Measurements from ENCODE around the gene WWOX.

WWOX gene

DNA sequence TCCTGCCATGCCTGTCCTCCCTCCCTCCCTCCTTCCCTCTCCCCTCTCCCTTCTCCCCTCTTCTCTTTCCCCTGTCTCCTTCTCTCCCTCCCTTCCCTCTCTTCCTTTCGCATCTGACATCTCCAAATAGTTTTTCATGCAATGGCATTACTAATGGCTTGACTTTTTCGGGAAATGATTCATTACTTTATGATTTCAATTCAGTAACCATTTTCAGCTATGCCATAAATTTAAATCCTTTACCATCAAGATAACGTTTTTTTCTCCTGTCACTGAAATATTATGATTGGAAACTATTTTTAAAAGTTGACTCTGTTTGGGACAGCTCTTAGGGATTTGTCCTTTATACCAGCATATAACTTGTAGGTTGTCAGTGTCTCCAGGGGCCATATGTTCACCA lies 201.0 kb downstream of the WWOX start:
- H2BK5ac ChIP-seq (ENCODE audit: low read length), result no peak overlapping the region
- no peak overlapping the region for H3K4me2 ChIP-seq (ENCODE audit: low read length)
- no peak overlapping the region for H3K4me3 ChIP-seq (ENCODE audit: low read length)
- no peaks in the 10 kb centered on the region for H3K27me3 ChIP-seq (ENCODE audit: insufficient read depth, low read length, poor library complexity)
- H3K79me2 ChIP-seq (ENCODE audit: control insufficient read depth, insufficient read depth, low read length), result no peaks in the 10 kb centered on the region
- no peak overlapping the region for H2AK5ac ChIP-seq (ENCODE audit: low read length)
- no CpG with 5 or more reads among the region's 3 CpGs for WGBS (ENCODE audit: extremely low coverage, insufficient coverage, low lambda C conversion rate)
- no peaks in the 10 kb centered on the region for H3K36me3 ChIP-seq (ENCODE audit: control insufficient read depth, insufficient read depth, low read length)
- no peak overlapping the region for H4K5ac ChIP-seq (ENCODE audit: low read length)
- H3K27ac ChIP-seq (ENCODE audit: low read depth, low read length), result no peak overlapping the region
- no peak overlapping the region for H3K9ac ChIP-seq (ENCODE audit: low read length)
- H3K56ac ChIP-seq (ENCODE audit: low read length), result no peak overlapping the region
- H3K4me1 ChIP-seq (ENCODE audit: control insufficient read depth, low read depth, low read length), result peaks cover 2% of the 10 kb centered on the region
- no peak overlapping the region for H3K18ac ChIP-seq (ENCODE audit: low read length)
- H2BK15ac ChIP-seq (replicated peaks; ENCODE audit: low read depth), result no peak overlapping the region
- no peak for DNase-seq
- no peak overlapping the region for H3K23ac ChIP-seq (ENCODE audit: low read length)
- no peaks in the 10 kb centered on the region for H3K79me1 ChIP-seq (ENCODE audit: low read length)
- H3K4ac ChIP-seq (ENCODE audit: low read depth, low read length), result no peak overlapping the region
- no peak overlapping the region for H4K8ac ChIP-seq (ENCODE audit: low read depth, low read length)
- no peak overlapping the region for H2BK120ac ChIP-seq (ENCODE audit: low read depth, low read length)

DNA sequence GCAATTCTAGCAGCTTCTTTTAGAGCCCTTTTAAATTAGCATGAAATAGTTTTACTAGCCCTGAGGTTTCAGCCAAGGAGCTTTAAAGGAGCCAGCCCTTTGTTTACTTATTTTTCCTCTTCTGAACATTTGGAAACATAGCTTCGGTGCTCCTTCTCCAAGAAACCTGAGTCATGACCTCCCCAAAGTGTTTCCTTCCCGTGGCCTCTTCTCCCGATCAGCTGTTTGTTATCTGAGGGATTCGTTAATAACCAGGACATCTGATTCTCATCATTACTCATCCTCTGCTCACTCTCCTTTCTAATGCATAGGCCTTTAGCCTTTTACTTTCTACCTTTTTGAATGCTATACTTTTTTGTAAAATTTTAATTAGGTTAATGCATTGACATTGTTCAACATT lies 204.5 kb downstream of the WWOX start:
- H4K8ac ChIP-seq (ENCODE audit: low read depth, low read length), result no peak overlapping the region
- H3K27ac ChIP-seq (ENCODE audit: low read depth, low read length), result no peak overlapping the region
- no peak overlapping the region for H2BK120ac ChIP-seq (ENCODE audit: low read depth, low read length)
- no peak overlapping the region for H3K4ac ChIP-seq (ENCODE audit: low read depth, low read length)
- H3K4me3 ChIP-seq (ENCODE audit: low read length), result no peak overlapping the region
- no peak for DNase-seq
- H3K79me2 ChIP-seq (ENCODE audit: control insufficient read depth, insufficient read depth, low read length), result no peaks in the 10 kb centered on the region
- no peaks in the 10 kb centered on the region for H3K79me1 ChIP-seq (ENCODE audit: low read length)
- peak overlapping the region; percentile 94 for H2BK15ac ChIP-seq (replicated peaks; ENCODE audit: low read depth)
- no peak overlapping the region for H3K56ac ChIP-seq (ENCODE audit: low read length)
- H3K4me1 ChIP-seq (ENCODE audit: control insufficient read depth, low read depth, low read length), result peaks cover 13% of the 10 kb centered on the region
- no CpG with 5 or more reads among the region's 4 CpGs for WGBS (ENCODE audit: extremely low coverage, insufficient coverage, low lambda C conversion rate)
- no peak overlapping the region for H2AK5ac ChIP-seq (ENCODE audit: low read length)
- no peak overlapping the region for H4K5ac ChIP-seq (ENCODE audit: low read length)
- H3K23ac ChIP-seq (ENCODE audit: low read length), result no peak overlapping the region
- H2BK5ac ChIP-seq (ENCODE audit: low read length), result no peak overlapping the region
- no peak overlapping the region for H3K9ac ChIP-seq (ENCODE audit: low read length)
- H3K4me2 ChIP-seq (ENCODE audit: low read length), result no peak overlapping the region
- no peaks in the 10 kb centered on the region for H3K27me3 ChIP-seq (ENCODE audit: insufficient read depth, low read length, poor library complexity)
- H3K36me3 ChIP-seq (ENCODE audit: control insufficient read depth, insufficient read depth, low read length), result no peaks in the 10 kb centered on the region
- peak overlapping the region; percentile 73 for H3K18ac ChIP-seq (ENCODE audit: low read length)

DNA sequence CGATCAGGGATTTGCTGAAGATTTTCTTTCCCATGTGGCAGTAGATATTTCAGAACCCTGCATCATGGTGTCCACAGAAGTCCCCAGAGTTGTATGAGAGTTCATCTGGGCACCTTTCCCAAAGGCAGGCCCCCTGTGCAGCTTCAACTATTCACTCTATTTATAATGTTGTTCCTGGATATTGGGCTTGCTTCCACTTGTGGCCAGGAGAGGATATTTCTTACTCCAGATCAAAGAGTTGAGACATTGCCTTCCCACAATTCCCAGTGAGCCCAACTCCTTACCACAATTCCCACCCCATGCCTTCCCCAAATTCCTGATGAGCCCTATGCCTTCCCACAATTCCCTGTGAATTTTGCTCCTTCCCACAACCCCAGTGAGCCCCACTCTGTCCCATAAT lies 206.9 kb downstream of the WWOX start:
- no peaks in the 10 kb centered on the region for H3K79me2 ChIP-seq (ENCODE audit: control insufficient read depth, insufficient read depth, low read length)
- H3K56ac ChIP-seq (ENCODE audit: low read length), result no peak overlapping the region
- H2AK5ac ChIP-seq (ENCODE audit: low read length), result no peak overlapping the region
- no peak overlapping the region for H3K23ac ChIP-seq (ENCODE audit: low read length)
- H2BK120ac ChIP-seq (ENCODE audit: low read depth, low read length), result no peak overlapping the region
- no CpG with 5 or more reads among the region's 1 CpG for WGBS (ENCODE audit: extremely low coverage, insufficient coverage, low lambda C conversion rate)
- no peaks in the 10 kb centered on the region for H3K79me1 ChIP-seq (ENCODE audit: low read length)
- H3K4me1 ChIP-seq (ENCODE audit: control insufficient read depth, low read depth, low read length), result peaks cover 27% of the 10 kb centered on the region
- no peak overlapping the region for H3K27ac ChIP-seq (ENCODE audit: low read depth, low read length)
- H2BK15ac ChIP-seq (replicated peaks; ENCODE audit: low read depth), result no peak overlapping the region
- H3K4me3 ChIP-seq (ENCODE audit: low read length), result no peak overlapping the region
- no peaks in the 10 kb centered on the region for H3K27me3 ChIP-seq (ENCODE audit: insufficient read depth, low read length, poor library complexity)
- no peak overlapping the region for H4K8ac ChIP-seq (ENCODE audit: low read depth, low read length)
- no peak overlapping the region for H2BK5ac ChIP-seq (ENCODE audit: low read length)
- H3K4me2 ChIP-seq (ENCODE audit: low read length), result no peak overlapping the region
- no peak overlapping the region for H4K5ac ChIP-seq (ENCODE audit: low read length)
- H3K18ac ChIP-seq (ENCODE audit: low read length), result peak overlapping the region; percentile 91
- no peak for DNase-seq
- H3K9ac ChIP-seq (ENCODE audit: low read length), result no peak overlapping the region
- H3K4ac ChIP-seq (ENCODE audit: low read depth, low read length), result no peak overlapping the region
- no peaks in the 10 kb centered on the region for H3K36me3 ChIP-seq (ENCODE audit: control insufficient read depth, insufficient read depth, low read length)

DNA sequence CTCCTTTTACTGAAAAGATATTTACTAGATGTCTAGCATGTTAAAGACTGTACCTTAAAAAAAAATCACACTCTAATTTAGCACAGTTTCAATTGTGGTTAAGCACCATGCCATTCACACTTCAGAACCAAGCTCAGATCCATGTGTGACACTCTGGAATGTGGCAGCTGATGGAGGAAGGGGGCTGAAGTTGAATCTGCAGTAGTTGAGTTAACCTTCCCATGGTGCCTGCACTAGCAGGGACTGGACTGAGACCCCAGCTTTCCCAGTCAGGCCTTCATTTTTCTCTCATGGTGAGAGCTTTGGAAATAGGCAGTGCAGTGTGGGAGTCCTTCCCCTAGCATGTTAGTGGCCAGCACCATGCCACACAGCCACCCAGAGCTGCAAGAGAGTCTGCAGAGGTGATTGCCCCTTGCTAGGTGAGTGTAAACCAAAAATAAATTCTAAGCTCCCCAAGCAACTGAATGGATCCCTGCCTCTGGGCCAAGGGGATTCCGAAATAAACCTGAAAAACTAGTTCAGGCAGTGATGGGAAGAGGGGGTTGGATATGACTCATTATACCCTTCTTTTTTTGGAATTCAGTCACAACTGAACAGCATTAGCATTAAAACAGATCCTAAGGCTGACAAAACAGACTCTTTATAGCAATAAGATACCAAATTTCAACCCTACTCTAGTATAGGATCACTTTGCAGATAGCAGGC lies 208.5 kb downstream of the WWOX start:
- H3K4me2 ChIP-seq (ENCODE audit: low read length), result no peak overlapping the region

DNA sequence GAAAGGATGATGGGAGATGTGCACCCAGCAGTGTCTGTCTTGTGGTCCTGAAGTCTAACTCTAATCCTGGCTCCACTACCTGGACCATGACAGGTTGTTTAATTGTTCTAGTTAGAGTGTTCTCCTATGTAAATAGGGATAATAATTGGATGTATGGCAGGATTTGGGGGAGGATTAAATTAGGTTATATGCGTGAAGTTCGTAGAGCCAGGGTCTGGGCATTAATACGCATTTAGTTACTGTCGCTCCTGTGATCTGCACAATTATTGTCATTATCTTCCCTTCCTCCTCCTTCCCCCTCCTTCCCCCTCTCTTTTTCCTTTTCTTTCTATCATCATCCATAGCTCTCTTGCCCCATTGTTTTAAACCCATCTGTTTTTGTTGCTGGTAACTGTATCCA lies 210.3 kb downstream of the WWOX start:
- no peak overlapping the region for H2BK120ac ChIP-seq (ENCODE audit: low read depth, low read length)
- no peaks in the 10 kb centered on the region for H3K79me2 ChIP-seq (ENCODE audit: control insufficient read depth, insufficient read depth, low read length)
- H3K18ac ChIP-seq (ENCODE audit: low read length), result no peak overlapping the region
- H3K23ac ChIP-seq (ENCODE audit: low read length), result no peak overlapping the region
- H3K27ac ChIP-seq (ENCODE audit: low read depth, low read length), result no peak overlapping the region
- no peak overlapping the region for H4K5ac ChIP-seq (ENCODE audit: low read length)
- WGBS (ENCODE audit: extremely low coverage, insufficient coverage, low lambda C conversion rate), result 100% methylated on average over 2 of the region's 4 CpGs
- H3K56ac ChIP-seq (ENCODE audit: low read length), result no peak overlapping the region
- H3K79me1 ChIP-seq (ENCODE audit: low read length), result no peaks in the 10 kb centered on the region
- no peak overlapping the region for H3K9ac ChIP-seq (ENCODE audit: low read length)
- H2AK5ac ChIP-seq (ENCODE audit: low read length), result no peak overlapping the region
- H2BK15ac ChIP-seq (replicated peaks; ENCODE audit: low read depth), result no peak overlapping the region
- peak overlapping the region; percentile 15 for H2BK5ac ChIP-seq (ENCODE audit: low read length)
- no peak overlapping the region for H3K4me2 ChIP-seq (ENCODE audit: low read length)
- no peak overlapping the region for H3K4ac ChIP-seq (ENCODE audit: low read depth, low read length)
- H3K4me1 ChIP-seq (ENCODE audit: control insufficient read depth, low read depth, low read length), result peaks cover 31% of the 10 kb centered on the region
- H3K36me3 ChIP-seq (ENCODE audit: control insufficient read depth, insufficient read depth, low read length), result no peaks in the 10 kb centered on the region
- no peak for DNase-seq
- H3K4me3 ChIP-seq (ENCODE audit: low read length), result no peak overlapping the region
- no peak overlapping the region for H4K8ac ChIP-seq (ENCODE audit: low read depth, low read length)
- no peaks in the 10 kb centered on the region for H3K27me3 ChIP-seq (ENCODE audit: insufficient read depth, low read length, poor library complexity)

More for the DNA sequence above, 208.5 kb downstream of the WWOX start:
- Histone ChIP-seq H2BK120ac (ENCODE audit: low read depth, low read length) (peak overlapping the region; percentile 99), H3K9ac (ENCODE audit: low read length) (no peak overlapping the region), H2BK5ac (ENCODE audit: low read length) (peak overlapping the region; percentile 47), H3K4ac (ENCODE audit: low read depth, low read length) (peak overlapping the region; percentile 90), H3K4me3 (ENCODE audit: low read length) (no peak overlapping the region), H3K18ac (ENCODE audit: low read length) (peak overlapping the region; percentile 96), H4K8ac (ENCODE audit: low read depth, low read length) (no peak overlapping the region), H3K36me3 (ENCODE audit: control insufficient read depth, insufficient read depth, low read length) (no peaks in the 10 kb centered on the region), H3K27ac (ENCODE audit: low read depth, low read length) (peak overlapping the region; percentile 69), H3K4me1 (ENCODE audit: control insufficient read depth, low read depth, low read length) (peaks cover 31% of the 10 kb centered on the region), H3K56ac (ENCODE audit: low read length) (no peak overlapping the region), H2BK15ac (replicated peaks; ENCODE audit: low read depth) (no peak overlapping the region), H4K5ac (ENCODE audit: low read length) (no peak overlapping the region), H3K79me2 (ENCODE audit: control insufficient read depth, insufficient read depth, low read length) (no peaks in the 10 kb centered on the region), H2AK5ac (ENCODE audit: low read length) (no peak overlapping the region), H3K23ac (ENCODE audit: low read length) (no peak overlapping the region), H3K27me3 (ENCODE audit: insufficient read depth, low read length, poor library complexity) (no peaks in the 10 kb centered on the region), H3K79me1 (ENCODE audit: low read length) (no peaks in the 10 kb centered on the region)
- DNase-seq, result peak; percentile 70
- WGBS (ENCODE audit: extremely low coverage, insufficient coverage, low lambda C conversion rate), result no CpG with 5 or more reads among the region's 1 CpG

DNA sequence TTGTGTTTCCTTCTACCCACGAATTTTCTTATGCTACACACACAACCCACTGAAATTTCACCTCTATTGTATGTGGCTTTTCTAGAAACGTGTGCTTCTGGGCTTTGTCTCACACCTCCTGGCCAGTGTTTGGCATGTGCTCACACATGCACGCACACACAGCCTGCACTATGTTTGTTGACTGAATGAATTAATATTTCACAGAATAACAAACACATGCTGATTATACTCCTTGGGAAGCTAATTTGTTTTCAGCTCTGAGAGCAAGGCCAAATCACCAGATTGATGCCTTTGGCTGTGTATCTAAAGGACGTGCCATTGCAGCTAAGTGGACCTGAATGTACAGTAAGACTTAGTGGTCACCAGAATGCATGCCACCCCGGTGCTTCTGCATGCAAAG lies 210.7 kb downstream of the WWOX start:
- Histone ChIP-seq H3K56ac (ENCODE audit: low read length) (peak overlapping the region; percentile 79), H3K4me2 (ENCODE audit: low read length) (no peak overlapping the region), H3K27me3 (ENCODE audit: insufficient read depth, low read length, poor library complexity) (no peaks in the 10 kb centered on the region), H2AK5ac (ENCODE audit: low read length) (no peak overlapping the region), H2BK15ac (replicated peaks; ENCODE audit: low read depth) (no peak overlapping the region), H3K18ac (ENCODE audit: low read length) (peak overlapping the region; percentile 9), H4K5ac (ENCODE audit: low read length) (no peak overlapping the region), H3K79me2 (ENCODE audit: control insufficient read depth, insufficient read depth, low read length) (no peaks in the 10 kb centered on the region), H3K36me3 (ENCODE audit: control insufficient read depth, insufficient read depth, low read length) (no peaks in the 10 kb centered on the region), H3K27ac (ENCODE audit: low read depth, low read length) (no peak overlapping the region), H4K8ac (ENCODE audit: low read depth, low read length) (no peak overlapping the region), H3K79me1 (ENCODE audit: low read length) (no peaks in the 10 kb centered on the region), H3K4ac (ENCODE audit: low read depth, low read length) (no peak overlapping the region), H2BK5ac (ENCODE audit: low read length) (no peak overlapping the region), H2BK120ac (ENCODE audit: low read depth, low read length) (no peak overlapping the region), H3K4me1 (ENCODE audit: control insufficient read depth, low read depth, low read length) (peaks cover 31% of the 10 kb centered on the region), H3K23ac (ENCODE audit: low read length) (no peak overlapping the region), H3K9ac (ENCODE audit: low read length) (no peak overlapping the region), H3K4me3 (ENCODE audit: low read length) (no peak overlapping the region)
- no peak for DNase-seq
- no CpG with 5 or more reads among the region's 5 CpGs for WGBS (ENCODE audit: extremely low coverage, insufficient coverage, low lambda C conversion rate)

All from mesendoderm (in vitro differentiated cells).